HL-60/S4 treated with phorbol 12-myristate 13-acetate at 8.2 ng/mL for 4 days and 3 days (cell line): ENCODE results near the gene AAGAB.
"Not testable (repeated sequence)": the region's sequence is repeated elsewhere in the genome, so short reads cannot be mapped to it uniquely, and the experiment has no call there.

Experiments
- in situ Hi-C: fragments of 300-500 bp; cut with MboI; formaldehyde crosslinking; loops from 2 replicates; pipeline ENCODE4 v1.15.0; 2022; ENCODE audit warnings: low sequenced_read_pairs

The AAGAB gene

GRCh38 chr15:67253549-67254237 lies 768 bp downstream of the AAGAB start:
- in situ Hi-C loops, result no loop called here

- in situ Hi-C loops, result no loop called here
These were observed 1.4 kb downstream of the AAGAB start for GRCh38 chr15:67253101-67253500.

- in situ Hi-C loops, result no loop called here
These were observed 3.1 kb downstream of the AAGAB start for GRCh38 chr15:67251318-67251717.

GRCh38 chr15:67249830-67250229 lies 4.6 kb downstream of the AAGAB start:
- in situ Hi-C loops, result no loop called here

- in situ Hi-C loops, result no loop called here
These were observed 6.4 kb downstream of the AAGAB start for GRCh38 chr15:67248011-67248505.

GRCh38 chr15:67246606-67247005 lies 7.9 kb downstream of the AAGAB start:
- in situ Hi-C loops, result not testable (repeated sequence)

GRCh38 chr15:67244971-67245478 lies 9.4 kb downstream of the AAGAB start:
- in situ Hi-C loops, result no loop called here

GRCh38 chr15:67242708-67243111 lies 11.8 kb downstream of the AAGAB start:
- in situ Hi-C loops, result no loop called here

GRCh38 chr15:67241132-67241855 lies 13.2 kb downstream of the AAGAB start:
- in situ Hi-C loops, result no loop called here

GRCh38 chr15:67240235-67241131 lies 14.0 kb downstream of the AAGAB start:
- in situ Hi-C loops, result no loop called here

- in situ Hi-C loops, result no loop called here
These were observed 21.9 kb downstream of the AAGAB start for GRCh38 chr15:67232591-67232990.

GRCh38 chr15:67230504-67230903 lies 24.0 kb downstream of the AAGAB start:
- in situ Hi-C loops, result no loop called here

GRCh38 chr15:67228286-67228685 lies 26.2 kb downstream of the AAGAB start:
- in situ Hi-C loops, result no loop called here

GRCh38 chr15:67227846-67228245 lies 26.6 kb downstream of the AAGAB start:
- in situ Hi-C loops, result no loop called here

GRCh38 chr15:67227431-67227830 lies 27.0 kb downstream of the AAGAB start:
- in situ Hi-C loops, result no loop called here

GRCh38 chr15:67225336-67225735 lies 29.1 kb downstream of the AAGAB start:
- in situ Hi-C loops, result no loop called here

- in situ Hi-C loops, result no loop called here
These were observed 29.6 kb downstream of the AAGAB start for GRCh38 chr15:67224889-67225288.

- in situ Hi-C loops, result no loop called here
These were observed 35.2 kb downstream of the AAGAB start for GRCh38 chr15:67219288-67219687.

- in situ Hi-C loops, result no loop called here
These were observed 36.0 kb downstream of the AAGAB start for GRCh38 chr15:67218428-67218827.

- in situ Hi-C loops, result no loop called here
These were observed 37.6 kb downstream of the AAGAB start for GRCh38 chr15:67216859-67217258.

GRCh38 chr15:67215102-67215501 lies 39.4 kb downstream of the AAGAB start:
- in situ Hi-C loops, result no loop called here
